Lower lobe of right lung (tissue), 2 donors: Measurements from ENCODE around the gene MESP1. TPM values are rescaled to one million over a fixed set of nuclear protein-coding genes. Genes with fewer than 3 reads are reported as not detected.
A peak's percentile ranks its signal among the peaks of the same experiment; 100 is the strongest.

Source experiments
- ATAC-seq, 2 donors: fragments of 200-7000 bp; cut with Tn5 transposase; one replicate each; pipeline ENCODE4 v1.9.1; 2020 to 2022; ENCODE audit warnings: mild to moderate bottlenecking in 2 of 2, moderate library complexity in 2 of 2
- DNase-seq: peaks from one replicate; pipeline ENCODE4 v3.0.0-alpha.2; 2020
- H3K27ac ChIP-seq: fragments of 200-600 bp; one replicate; pipeline ENCODE4 v1.8.0; 2022
- H3K27me3 ChIP-seq: fragments of 200-600 bp; one replicate; pipeline ENCODE4 v1.8.0; 2022; ENCODE audit warnings: low read depth
- H3K36me3 ChIP-seq: fragments of 200-600 bp; one replicate; pipeline ENCODE4 v1.8.0; 2022; ENCODE audit warnings: mild to moderate bottlenecking
- H3K4me1 ChIP-seq: fragments of 200-600 bp; one replicate; pipeline ENCODE4 v1.8.0; 2022
- H3K4me3 ChIP-seq: fragments of 200-600 bp; one replicate; pipeline ENCODE4 v1.8.0; 2022; ENCODE audit warnings: mild to moderate bottlenecking
- H3K9me3 ChIP-seq: fragments of 200-600 bp; one replicate; pipeline ENCODE4 v1.8.0; 2022
- intact Hi-C: fragments of 100-400 bp; cut with DNase I; formaldehyde crosslinking; loops from one replicate; pipeline ENCODE4 v1.11.0; 2022
- total RNA-seq: library from RNA; stranded (reverse); fragmentation: NEBNext Ultra II Directional; extraction: Animal tissue kit (Norgen Biotek cat#: 25700); gene quantifications from one replicate; pipeline ENCODE4 v1.2.1, GENCODE V29; 2021
- TF ChIP-seq, protein P1 (sequence below): fragments of 200-600 bp; IDR thresholded peaks from one replicate; pipeline ENCODE4 v1.8.0; 2022; ENCODE audit warnings: antibody characterized with exemption, mild to moderate bottlenecking
- donor health status: DM: no; HTN: yes; CAD: no; lungs with severe emphysema.

Gene MESP1
- total RNA-seq, 1 donor from 2014 or later, result 0.53 TPM

DNA sequence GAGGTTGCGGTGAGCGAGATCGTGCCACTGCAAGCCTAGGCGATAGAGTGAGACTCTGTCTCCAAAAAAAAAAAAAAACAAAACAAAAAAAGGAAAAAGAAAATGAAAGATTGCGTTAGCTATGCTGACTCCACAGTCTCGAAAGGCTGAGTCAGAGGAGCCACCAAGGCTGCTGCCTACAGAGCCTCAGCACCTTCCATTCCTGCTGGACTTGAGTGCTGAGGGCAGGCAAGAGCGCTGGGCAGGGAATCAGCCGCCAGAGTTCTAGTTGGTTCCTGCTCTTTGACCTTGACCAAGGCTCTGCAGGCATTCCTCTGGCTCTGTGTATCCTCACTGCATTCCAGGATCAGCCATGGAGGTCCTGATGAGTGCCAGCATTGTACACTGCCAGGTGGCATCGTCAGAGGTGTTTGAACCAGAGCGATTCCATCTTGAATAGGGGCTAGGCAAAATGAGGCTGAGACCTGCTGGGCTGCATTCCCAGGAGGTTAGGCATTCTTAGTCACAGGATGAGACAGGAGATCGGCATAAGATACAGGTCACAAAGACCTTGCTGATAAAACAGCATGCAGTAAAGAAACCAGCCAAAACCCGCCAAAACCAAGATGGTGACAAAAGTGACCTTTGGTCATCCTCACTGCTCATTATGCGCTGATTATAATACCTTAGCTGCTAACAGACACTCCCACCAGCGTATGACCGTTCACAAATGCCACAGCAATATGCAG, 31.0 kb upstream of the MESP1 start:
- peaks cover 13% of the 10 kb centered on the region for H3K4me1 ChIP-seq
- peak in 1 of 2 donors; percentile 33 for ATAC-seq
- no peaks in the 10 kb centered on the region for H3K9me3 ChIP-seq
- TF ChIP-seq, protein P1, sequence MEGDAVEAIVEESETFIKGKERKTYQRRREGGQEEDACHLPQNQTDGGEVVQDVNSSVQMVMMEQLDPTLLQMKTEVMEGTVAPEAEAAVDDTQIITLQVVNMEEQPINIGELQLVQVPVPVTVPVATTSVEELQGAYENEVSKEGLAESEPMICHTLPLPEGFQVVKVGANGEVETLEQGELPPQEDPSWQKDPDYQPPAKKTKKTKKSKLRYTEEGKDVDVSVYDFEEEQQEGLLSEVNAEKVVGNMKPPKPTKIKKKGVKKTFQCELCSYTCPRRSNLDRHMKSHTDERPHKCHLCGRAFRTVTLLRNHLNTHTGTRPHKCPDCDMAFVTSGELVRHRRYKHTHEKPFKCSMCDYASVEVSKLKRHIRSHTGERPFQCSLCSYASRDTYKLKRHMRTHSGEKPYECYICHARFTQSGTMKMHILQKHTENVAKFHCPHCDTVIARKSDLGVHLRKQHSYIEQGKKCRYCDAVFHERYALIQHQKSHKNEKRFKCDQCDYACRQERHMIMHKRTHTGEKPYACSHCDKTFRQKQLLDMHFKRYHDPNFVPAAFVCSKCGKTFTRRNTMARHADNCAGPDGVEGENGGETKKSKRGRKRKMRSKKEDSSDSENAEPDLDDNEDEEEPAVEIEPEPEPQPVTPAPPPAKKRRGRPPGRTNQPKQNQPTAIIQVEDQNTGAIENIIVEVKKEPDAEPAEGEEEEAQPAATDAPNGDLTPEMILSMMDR, result no peak
- no peak for DNase-seq
- no peaks in the 10 kb centered on the region for H3K36me3 ChIP-seq
- no peak overlapping the region for H3K4me3 ChIP-seq
- no peaks in the 10 kb centered on the region for H3K27me3 ChIP-seq
- intact Hi-C loops, result no loop called here
- no peak overlapping the region for H3K27ac ChIP-seq

DNA sequence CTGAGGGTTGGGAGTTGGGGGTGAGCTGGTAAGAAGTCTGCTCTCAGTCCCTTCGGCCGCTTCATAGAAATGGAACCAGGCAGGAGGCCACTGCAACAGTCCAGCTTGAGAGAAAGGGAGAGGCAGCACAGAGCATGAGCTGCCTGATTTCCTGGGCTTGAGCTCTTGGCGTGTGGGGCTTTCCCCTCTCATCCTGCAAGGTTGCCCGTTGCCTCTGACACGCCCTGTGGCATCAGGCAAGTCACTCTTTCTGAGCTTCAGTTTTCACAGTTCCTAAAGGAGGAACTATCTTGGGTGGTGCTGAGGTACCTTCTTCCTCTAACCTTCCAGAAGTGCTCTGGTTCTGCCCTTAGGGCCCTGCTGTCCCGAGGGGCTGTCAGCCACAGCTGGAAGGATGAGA, 30.0 kb upstream of the MESP1 start:
- no peak overlapping the region for H3K4me3 ChIP-seq
- H3K27ac ChIP-seq, result no peak overlapping the region
- DNase-seq (no peak), ATAC-seq (no peak)
- H3K4me1 ChIP-seq, result peaks cover 23% of the 10 kb centered on the region
- no peaks in the 10 kb centered on the region for H3K27me3 ChIP-seq
- H3K9me3 ChIP-seq, result no peaks in the 10 kb centered on the region
- TF ChIP-seq, protein P1, result no peak
- no peaks in the 10 kb centered on the region for H3K36me3 ChIP-seq
- intact Hi-C loops, result no loop called here

DNA sequence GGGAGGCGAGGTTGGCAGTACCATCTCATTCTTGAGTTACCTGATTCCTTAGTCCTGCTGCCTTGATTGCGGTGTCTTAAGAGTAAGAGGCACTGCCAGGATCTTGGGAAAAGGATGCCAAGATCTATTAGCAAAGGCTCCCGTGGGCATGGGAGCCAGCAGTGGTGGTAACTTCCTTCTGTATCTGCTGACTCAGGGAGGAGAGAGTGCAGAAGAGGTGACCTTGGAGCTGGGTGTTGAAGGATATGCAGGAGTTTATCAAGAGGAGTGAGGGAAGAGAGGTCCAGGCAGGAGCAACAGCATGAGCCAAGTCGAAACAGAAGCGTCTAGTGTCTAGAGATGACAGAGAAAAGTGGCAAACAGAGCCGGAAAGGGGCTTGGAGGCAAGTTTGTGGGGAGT, 29.6 kb upstream of the MESP1 start:
- no peak for ATAC-seq
- peaks cover 25% of the 10 kb centered on the region for H3K4me1 ChIP-seq
- H3K27ac ChIP-seq, result no peak overlapping the region
- H3K36me3 ChIP-seq, result no peaks in the 10 kb centered on the region
- no peaks in the 10 kb centered on the region for H3K27me3 ChIP-seq
- TF ChIP-seq, protein P1, result no peak
- no peak for DNase-seq
- H3K9me3 ChIP-seq, result no peaks in the 10 kb centered on the region
- no peak overlapping the region for H3K4me3 ChIP-seq
- intact Hi-C loops, result no loop called here

DNA sequence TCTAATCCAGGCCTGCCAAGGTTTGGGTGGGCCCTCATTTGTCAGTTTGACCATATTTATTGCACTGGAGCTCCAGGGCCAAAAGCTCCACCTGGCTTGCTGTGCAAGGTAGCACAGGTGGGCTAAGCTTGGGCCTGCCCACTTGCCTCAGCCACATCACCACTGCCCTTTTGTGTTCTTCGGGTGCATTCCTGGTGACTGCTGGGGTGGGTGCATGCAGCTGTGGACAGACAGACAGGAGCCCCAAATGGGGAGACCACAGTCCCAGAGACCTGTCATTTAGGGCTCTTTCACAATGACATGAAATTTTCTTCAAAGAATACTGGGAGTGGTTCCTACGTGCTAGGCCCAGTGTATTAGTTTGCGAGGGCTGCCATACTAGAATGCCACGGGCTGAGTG, 27.8 kb upstream of the MESP1 start:
- Histone ChIP-seq H3K36me3 (no peaks in the 10 kb centered on the region), H3K4me3 (no peak overlapping the region), H3K4me1 (peaks cover 18% of the 10 kb centered on the region), H3K27me3 (no peaks in the 10 kb centered on the region), H3K9me3 (no peaks in the 10 kb centered on the region), H3K27ac (no peak overlapping the region)
- ATAC-seq (no peak), DNase-seq (no peak)
- intact Hi-C loops, result no loop called here
- TF ChIP-seq, protein P1, result no peak

DNA sequence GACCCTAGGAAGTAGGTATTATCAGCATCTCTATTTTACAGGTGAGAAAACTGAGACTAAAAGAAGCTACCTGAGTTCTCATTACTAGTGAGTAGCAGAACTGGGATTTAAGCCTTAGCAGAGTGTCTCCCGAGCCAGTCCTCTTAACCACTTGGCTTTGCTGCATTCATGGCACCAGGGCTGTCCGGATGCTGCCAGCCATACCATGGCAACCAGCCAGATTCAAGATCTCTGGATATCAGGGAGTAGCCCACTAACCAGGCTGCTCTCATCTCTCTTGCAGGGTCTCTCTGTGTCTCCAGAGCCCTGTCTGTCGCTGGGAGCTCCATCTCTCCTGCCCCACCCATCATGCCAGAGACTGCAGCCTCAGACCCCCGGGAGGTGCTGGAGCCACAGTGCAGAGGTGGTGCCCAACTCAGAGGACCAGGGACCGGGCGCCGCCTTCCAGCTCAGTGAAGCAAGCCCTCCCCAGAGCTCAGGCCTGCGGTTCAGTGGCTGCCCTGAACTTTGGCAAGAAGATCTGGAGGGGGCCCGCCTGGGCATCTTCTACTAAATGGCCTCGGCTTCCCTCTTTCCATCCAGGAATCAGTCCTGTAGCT, 26.8 kb upstream of the MESP1 start:
- no peaks in the 10 kb centered on the region for H3K27me3 ChIP-seq
- H3K9me3 ChIP-seq, result no peaks in the 10 kb centered on the region
- no peaks in the 10 kb centered on the region for H3K36me3 ChIP-seq
- no peak overlapping the region for H3K27ac ChIP-seq
- H3K4me1 ChIP-seq, result peaks cover 18% of the 10 kb centered on the region
- intact Hi-C loops, result no loop called here
- TF ChIP-seq, protein P1, result no peak
- no peak overlapping the region for H3K4me3 ChIP-seq
- DNase-seq (no peak), ATAC-seq (no peak)
